ENCODE results near the gene RASSF6.

- TF ChIP-seq EZH2 (IDR thresholded peaks at IDR 0.05) (no peak), CTCF (IDR thresholded peaks at IDR 0.05) (no peak)
These were observed 44.6 kb downstream of the RASSF6 start for GRCh38 chr4:73575660-73576059.

All from neural progenitor cell (in vitro differentiated cells).